GM18499 (cell line): ENCODE data around the gene KRT15.

Experiments used
- ATAC-seq: cut with Tn5 transposase; IDR thresholded peaks from one replicate; pipeline ENCODE4 v1.9.1; 2021; ENCODE audit warnings: moderate number of reproducible peaks; ENCODE audit not compliant: insufficient read depth, unreplicated experiment

Gene KRT15

DNA sequence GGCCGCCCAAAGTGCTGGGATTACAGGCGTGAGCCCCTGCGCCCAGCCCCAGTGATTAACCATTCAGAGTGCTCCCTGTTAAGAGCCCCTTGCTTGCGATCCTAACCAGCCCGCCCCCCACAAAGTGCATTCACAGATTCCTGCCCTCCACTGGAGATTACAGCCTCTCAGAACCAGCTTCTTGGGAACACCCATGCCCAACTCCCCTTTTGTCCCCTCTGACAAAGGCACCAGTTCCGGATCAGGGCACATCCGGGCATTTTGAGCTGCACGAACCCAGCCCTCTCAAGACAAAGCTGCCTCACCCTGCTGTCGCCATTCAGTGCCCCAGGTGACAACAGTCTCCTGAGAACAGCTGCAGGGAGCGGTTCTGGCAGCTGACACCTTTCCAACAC, 10.3 kb upstream of the KRT15 start:
- no peak for ATAC-seq

DNA sequence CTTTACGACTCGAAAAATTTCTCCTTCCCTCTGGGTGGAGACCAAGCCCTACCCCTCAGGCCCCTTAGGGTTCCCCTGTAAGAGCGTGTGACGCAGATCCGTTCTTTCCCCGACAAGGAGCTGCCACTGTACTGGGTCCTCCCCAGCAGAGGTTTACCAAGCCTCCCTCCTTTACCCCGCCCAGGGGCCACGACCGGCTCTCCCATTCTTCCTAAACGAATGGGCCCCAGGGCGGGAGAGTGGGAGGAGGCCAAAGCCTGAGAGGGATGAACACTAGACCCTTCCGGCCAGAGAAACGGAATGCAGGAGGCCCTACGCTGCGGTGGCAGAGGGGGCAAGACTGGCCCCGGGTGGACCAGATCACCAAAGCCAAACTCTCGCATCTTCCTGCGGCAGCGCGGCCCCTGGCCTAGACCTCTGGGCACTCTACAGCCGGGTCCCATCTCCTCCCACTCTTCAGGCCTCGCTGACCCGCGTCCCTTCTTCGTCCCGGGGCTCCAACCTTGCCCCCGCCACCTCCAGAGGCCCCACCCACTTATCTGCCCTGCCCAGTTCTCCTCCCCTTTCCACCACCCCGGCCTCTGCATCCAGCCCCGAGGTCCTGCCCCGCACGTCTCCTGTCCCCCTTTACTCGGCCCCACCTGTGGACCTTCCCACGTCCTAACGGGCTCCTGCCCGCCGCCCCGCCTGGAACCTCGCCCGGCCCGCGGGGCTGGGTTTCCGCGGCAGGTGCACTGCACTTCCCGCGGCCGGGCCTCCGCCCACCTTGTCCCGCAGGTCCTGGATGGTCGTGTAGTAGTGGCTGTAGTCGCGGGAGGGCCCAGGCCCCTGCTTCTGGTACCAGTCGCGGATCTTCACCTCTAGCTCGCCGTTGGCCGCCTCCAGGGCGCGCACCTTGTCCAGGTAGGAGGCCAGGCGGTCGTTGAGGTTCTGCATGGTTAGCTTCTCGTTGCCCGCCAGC, 8.7 kb upstream of the KRT15 start:
- no peak for ATAC-seq

DNA sequence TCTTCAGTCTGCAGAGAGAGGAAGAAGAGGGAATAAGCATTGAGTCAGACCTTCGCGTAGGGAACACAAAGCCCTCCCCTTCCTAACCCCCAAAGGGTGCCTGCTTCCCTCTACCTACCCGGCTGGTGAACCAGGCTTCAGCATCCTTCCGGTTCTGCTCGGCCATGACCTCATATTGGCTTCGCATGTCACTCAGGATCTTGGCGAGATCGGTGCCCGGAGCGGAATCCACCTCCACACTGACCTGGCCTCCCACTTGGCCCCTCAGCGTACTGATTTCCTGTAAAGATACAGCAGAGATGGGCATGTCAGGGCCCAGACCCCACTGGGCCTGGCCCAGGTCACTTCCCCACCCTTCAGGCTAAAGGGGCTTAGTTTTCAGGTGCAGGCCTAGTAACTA, 5.6 kb upstream of the KRT15 start:
- no peak for ATAC-seq

DNA sequence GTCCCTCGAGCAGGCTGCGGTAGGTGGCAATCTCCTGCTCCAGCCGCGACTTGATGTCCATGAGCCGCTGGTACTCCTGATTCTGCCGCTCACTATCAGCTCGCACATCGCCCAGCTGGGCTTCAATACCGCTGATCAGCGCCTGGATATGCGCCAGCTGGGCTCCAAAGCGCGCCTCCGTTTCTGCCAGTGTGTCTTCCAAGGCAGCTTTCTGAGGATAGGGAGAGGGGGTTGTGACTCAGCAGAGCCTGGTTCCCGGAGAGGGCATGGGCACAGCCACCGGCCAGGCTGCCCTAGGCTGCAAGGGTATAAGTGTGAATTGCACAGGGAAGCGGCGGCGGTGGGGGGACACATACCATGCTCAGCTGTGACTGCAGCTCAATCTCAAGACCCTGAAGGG, 5.1 kb upstream of the KRT15 start:
- no peak for ATAC-seq

DNA sequence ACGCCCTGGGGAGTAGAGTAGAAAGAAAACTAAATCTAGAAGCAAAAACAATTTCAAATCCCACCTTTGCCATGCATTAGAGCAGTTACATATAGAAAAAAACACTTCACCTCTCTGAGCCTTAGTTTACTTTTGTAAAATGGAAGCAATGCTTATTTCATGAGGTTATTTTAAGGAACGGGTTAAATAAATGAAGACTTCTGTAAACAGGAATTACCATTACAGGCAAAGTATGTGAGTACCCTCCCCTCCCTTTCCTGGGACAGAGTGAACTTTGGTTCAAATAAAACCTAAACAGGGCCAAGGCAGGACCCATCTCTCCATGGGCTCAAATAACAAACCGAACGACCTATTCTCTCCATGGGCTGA, 4.5 kb upstream of the KRT15 start:
- ATAC-seq, result no peak

DNA sequence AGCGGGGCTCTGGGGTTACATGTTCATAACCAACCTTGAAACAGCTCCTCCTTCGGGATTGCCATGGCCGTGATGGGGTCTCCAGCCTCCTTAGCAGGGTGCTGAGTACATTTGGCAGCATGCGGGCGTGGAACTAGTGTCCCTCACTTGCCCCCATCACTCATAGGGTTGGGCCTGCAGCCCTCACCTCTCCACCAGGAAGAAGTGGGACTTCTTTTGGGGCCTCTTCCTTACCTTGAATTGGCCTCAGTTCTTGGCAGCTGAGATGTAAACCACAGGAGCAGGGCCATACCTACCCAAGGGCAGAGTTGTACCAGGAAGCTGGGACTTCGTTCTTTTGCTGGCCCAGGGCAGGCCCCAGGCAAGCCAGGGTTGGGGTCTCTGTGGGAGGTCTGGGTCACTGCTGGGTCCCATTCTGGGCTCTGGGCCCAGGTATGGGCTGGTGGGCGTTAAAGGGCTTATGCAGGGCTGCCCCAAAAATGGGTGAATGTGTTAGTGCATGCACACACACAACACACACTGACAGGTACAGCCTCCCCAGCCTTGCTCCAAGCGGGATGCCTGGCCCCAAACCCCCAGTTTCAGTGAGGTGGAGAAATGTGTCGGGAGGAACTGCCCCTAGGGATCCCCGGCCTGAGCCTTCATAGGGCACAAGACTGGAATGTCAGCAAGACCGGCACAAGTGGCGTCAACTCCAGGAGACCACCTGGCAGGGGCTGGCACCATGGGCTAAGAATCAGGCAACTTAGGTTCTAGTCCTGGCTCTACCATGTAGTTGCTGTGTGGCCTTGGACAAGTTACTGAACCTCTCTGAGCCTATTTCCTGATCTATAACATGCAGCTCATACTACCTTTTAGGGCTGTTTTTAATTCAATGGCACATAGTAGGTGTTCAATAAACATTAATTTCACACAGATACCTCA, 3.9 kb upstream of the KRT15 start:
- ATAC-seq, result no peak

DNA sequence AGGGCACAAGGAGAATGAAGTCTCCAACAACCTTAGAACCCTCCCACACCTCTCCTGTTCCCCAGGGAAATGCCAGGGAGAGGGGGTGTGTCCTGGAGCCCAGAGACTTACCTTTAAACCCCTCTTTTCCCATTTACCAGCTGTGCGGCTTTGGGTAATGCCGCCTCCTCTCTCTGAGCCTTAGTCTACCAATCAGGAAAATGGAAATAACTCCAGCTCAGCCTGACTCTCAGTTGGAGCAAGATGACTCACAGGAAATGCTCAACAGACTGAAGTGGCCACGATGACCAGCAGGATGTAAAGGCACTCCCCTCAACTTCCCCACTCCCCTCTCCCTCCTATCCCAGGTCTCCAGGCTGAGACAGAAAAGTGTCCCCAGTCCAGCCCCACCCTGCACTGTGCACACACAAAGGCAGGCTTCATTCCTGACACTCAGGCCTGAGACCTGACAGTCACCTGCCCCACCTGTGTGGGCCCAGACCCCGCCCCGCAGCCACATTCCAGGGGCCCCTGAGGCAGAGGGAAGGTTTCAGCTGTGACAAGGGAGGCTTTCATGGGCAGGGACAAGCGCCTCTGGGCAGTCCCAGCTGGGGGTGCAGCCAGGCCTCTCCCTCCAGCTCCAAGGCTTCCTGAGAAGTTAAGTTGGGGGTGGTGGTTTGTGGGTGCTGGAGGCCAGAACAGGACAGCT, 3.0 kb upstream of the KRT15 start:
- ATAC-seq, result no peak

DNA sequence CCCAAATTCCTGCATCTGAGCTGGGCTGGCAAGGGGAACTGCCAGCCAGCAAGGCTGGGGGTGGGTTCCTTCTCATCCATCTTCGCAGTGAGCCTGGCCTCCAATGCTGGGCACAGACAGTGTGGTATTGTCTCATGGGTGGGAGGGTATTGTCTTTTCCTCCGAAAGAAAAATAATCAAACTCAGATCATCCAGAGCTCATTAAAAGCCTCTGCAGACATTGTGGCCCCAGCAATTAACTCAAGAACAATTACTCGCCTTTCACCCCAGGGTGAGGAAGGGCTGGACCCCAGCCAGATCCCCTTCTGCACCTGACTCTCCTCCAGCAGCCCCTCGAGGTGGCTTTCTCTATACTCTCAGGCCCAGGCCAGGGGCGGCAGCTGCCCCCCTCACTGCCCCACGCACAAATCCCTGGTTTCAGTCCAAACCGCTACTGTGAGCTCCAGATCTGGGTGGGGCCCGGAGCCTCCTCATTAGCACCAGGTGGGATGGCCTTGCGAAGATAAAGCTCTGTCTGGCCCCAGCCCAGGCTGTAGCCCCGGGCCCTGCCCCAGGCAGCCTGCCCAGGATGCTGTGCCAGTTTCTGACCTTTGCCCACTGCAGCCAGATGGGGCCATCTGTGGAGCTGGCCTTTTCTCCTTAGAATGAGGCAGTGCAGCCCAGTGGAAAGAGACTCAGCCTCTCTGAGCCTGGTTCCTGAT, 2.3 kb upstream of the KRT15 start:
- no peak for ATAC-seq

DNA sequence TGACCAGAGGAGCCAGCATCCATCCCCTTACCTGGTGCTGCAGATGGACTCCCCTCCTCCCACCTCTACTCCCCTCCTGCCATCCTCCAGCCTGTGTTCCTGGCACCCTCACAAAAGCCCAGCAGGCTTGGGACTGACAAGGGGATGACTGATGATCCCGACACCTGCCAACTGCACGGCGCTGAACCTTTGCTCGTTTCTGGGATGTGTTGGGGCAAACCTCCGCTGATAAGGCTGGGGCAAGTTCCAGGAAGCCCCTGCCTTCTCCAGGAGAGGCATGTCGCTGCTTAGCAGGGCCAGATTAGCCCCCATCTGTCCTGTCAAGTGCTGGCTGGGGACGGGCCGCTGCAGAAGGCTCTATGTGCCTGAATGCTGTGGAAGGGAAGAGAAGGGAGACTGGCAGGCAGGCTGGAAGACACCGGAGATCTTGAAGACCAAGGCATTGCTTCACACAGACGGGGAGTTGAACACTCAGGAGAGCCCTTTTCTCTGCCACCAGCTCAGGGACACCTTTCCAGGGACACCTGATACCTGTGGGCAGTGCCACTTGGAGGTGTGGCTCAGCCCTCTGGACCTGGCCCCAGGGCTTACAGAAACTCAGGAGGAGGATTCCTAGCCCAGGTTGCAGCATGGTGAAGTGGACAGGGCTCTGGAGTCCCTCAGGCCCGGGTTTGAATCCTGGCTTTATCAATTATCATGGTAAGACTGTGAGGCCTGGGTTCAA, 973 bp upstream of the KRT15 start:
- no peak for ATAC-seq

DNA sequence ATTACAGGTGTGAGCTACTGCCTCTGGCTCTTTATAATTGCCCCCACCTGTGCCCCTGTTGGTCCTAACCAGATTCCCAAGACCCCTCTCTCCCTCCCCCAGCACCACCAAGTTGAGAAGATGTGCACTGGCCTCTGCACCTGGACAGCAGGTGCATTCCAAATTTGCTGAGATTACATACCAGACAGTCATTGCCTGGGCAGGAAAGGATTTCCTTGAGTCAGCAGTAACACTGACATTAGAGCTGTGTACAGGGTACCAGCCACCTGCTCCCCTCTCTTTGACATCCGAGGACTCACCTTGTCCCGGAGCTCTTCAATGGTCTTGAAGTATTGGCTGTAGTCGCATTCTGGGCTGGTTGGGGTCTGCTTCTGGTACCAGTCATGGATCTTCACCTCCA, 659 bp downstream of the KRT15 start:
- ATAC-seq, result no peak

DNA sequence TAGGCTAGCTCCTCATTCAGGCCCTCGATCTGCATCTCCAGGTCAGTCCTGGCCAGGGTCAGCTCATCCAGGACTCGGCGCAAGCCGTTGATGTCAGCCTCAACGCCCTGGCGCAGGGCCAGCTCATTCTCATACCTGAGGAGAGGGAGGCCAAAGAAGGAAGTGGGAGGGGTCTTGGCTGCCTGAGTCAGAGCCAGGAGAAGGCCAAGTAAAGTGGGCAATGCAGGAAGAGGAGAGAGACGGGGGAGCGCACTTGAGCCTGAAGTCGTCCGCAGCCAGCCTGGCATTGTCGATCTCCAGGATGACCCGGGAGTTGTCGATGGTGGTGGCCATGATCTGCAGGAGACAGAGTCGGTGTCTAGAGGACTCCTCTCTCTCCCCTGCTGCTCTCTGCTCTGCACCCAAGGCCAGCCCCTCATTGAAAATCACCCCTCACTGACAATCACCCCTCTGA, 1.8 kb downstream of the KRT15 start:
- ATAC-seq, result no peak

DNA sequence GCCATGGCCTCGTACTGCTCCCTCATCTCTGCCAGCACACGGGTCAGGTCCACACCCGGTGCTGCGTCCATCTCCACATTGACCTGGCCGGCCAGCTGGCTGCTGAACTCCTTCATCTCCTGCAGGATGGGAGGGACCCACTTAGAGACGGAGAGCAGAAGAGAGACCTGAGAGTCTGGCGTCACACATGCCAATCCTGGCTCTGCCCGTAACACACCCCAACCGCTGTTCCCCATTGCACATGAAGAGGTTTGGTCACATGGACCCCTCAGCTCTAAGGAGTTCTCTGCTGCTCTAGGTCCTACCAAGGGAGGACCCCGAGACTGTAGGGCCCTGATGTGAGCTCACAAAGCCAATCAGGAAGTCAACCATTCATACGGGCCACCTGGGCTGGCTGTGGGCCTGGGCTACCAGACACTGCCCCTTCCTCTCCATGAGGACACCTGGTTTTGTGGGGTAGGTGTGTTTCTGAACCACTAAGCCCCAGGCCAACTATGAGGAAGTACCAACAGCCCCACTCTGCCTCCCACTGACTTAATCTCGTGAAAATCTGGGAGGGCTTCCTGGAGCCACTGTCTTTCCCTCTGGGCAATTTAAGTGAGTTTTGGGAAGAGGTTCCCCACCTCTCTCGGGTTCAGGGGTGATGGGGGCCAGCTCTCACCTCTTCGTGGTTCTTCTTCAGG, 2.4 kb downstream of the KRT15 start:
- no peak for ATAC-seq

DNA sequence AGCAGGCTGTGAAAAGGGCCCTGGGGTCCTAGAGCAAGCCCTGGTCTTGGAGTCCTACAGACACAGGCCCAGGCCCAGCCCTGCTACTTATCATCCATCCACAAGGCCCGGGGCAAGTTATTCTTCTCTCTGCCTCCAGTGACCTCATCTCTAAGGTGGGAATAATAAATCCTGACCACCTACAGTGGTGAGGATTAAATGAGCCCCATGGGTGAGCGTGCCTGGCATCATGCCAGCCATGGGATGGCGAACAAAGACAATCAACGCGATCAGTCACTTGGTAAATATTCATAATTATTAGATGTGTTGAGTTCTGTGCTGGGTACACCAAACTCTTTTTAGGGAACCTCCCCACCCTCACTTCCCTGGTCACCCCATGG, 5.5 kb downstream of the KRT15 start:
- no peak for ATAC-seq

DNA sequence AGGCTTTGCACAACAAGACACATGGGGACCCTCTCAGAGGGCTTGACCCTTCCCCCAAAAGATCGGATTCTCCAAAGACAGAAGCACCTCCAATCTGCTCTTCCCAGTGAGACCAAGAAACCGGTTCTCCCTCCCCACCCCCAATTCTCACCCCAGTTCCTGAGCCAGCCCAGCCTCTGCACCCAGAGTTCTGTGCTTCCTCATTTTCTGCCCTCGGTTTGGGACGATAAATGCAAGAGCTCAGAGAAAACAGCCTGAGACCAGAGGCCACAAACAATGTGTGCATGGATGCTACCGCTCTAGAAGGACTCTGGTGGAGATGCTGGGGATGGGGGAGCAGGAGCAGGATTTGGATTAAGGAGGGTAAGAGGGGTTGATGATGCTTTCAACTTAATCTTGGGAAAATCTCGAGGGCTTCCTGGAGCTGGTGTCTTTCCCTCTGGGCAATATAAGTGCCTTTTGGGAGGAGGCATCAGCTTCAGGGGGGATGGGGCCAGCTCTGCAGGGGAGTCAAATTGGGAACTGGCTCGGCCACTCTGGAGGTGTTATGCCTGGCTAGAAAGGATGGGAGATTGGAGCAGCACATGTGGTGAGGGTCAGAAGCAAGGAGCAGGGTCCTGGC, 6.0 kb downstream of the KRT15 start:
- ATAC-seq, result no peak

DNA sequence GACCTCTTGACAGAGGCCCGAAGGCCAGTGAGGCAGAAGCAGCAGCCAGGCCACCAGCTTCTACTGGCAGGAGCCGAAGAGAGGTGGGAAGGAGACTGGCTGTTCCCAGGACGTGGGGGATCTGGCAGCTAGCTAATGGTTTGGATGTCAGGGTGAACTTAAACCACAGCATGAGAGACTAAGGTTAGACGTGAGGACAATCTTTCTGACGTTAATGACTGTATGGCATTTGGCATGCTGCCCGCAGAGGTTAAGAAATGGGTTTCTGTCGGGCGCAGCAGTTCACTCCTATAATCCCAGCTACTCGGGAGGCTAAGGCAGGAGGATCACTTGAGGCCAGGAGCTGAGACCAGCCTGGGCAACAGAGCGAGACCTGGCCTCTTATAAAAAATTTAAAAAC, 7.0 kb downstream of the KRT15 start:
- ATAC-seq, result no peak

DNA sequence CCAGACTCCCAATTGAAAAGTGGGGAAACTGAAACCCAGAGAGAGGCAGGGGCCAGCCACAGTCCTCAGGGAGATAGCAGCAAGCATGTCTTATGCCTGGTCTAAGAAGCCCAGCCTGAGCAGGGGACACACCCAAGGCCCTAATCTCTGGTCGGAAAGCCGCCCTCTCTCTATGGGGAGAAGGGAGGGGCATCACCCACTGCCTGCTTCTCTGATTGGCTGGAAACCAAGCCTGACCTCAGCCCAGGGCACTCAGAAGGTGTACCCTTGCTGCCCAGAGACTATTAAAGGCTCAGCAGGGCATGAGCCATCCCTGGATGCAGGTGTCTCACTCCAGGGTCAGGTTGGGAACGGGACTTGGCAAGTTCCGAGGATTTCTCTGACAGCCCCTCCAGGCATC, 7.6 kb downstream of the KRT15 start:
- no peak for ATAC-seq

DNA sequence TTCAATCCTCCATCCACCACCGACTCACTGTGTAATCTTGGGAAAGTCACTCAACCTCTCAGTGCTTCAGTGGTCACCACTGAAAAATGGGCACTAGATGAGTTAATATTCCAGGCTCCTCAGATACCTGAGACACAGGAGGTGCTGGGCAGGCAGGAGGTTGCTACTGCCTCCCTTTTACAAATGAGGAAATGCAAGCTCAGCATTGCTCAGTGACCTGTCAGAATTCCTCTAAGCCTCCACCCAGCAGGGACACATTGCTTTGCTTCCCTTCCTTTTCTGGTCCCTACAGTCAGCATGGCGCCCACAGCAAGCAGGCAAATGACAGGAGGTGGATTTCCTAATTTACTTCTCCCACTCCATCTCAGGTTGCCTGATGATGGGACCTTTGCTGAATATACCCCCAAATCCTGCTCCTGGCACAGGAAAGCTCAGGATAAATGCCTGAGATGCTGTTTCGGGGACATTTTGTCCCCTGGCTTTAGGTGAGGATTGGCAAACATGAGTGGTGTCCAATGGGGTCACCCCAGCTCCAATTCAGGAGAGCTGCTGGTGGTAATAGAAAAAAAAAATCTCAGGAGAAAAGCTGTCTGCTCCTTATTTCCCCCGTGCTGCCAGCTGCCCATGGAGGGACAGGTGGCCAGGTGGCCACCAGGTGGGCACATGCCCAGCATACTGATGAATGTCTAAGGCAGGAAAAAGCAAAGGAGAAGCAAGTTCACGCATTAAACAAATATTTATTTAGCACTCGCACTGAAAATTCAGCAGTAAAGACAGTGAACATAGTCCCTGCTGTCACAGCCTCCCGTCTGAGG, 8.2 kb downstream of the KRT15 start:
- no peak for ATAC-seq
